ENCODE measurements around the gene SSMEM1.
"Not testable (repeated sequence)": the region's sequence is repeated elsewhere in the genome, so short reads cannot be mapped to it uniquely, and the experiment has no call there.

Gene SSMEM1

GRCh38 chr7:130216025-130216424, 8.4 kb downstream of the SSMEM1 start:
- no peak for DNase-seq

DNA sequence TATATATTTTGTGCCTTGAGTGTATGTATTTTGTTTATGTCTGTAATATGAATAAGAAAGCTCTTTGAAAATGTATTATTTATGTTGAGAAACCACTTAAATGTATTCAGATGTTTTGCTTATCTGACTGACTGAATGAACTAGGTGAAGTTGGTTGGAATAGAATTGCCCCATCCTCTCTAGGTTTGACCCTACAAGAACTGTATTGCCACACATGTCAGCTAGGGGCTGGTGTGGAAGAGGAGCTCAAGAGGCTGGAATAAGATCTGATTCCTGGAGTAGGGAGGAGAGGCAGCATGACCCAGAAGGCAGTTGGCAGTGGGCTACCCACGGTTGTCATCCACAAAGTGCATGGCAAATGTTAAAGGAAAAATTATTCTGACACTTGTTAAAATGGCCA, 9.1 kb downstream of the SSMEM1 start:
- DNase-seq = no peak

DNA sequence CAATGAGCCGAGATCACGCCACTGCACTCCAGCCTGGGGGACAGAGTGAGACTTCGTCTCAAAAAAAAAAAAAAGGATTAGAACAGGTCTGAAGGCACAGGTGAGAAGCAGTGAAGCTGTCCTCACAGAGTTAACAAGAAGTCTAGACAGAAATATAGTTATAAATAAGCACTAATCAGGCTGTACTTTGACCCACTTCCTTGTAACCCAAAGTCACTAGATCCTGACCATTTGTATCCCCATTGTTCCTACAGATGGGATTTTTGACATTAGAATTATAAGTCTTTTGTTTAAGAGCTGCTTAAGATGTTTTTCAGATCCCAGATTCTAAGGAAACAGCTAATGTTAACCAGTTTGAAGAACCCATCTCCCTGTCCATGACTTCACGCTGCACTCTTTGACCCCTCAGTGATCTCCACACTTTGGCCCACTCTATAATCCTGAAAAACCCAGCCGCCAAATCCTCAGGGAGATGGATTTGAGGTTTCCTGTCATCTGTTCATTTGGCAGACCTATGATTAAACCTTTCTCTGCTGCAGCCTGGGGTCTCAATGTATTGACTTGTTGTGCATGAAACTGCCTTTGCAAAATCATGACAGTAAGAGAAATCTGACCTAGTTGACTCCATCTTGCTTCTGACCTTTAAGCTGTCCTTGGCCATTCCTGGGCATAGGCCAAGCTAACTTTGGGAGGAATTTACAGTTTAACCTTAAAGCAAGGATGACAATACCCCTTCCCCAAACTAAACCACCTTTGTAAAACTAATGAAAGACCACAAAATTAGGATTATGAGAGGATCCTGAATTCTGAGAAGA, 11.4 kb downstream of the SSMEM1 start:
- DNase-seq = no peak

DNA sequence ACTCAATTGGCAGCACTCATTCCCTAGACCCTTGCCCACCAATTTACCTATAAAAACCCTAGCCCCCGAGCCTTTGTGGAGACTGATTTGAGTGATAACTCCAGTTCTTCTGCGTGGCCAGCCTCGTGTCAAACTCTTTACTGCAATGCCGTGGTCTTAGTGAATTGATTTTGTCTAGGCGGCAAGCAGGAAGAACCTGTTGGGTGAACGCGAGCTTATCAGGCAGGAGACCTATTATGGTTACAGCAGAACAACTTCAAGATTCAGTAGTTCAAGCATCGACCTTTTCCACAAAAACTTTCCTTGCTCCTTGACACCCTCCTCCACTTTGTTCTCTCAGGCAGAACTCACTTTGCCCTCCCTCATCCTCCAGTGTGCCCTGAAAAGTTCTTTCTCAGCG, 12.2 kb downstream of the SSMEM1 start:
- no peak for DNase-seq

DNA sequence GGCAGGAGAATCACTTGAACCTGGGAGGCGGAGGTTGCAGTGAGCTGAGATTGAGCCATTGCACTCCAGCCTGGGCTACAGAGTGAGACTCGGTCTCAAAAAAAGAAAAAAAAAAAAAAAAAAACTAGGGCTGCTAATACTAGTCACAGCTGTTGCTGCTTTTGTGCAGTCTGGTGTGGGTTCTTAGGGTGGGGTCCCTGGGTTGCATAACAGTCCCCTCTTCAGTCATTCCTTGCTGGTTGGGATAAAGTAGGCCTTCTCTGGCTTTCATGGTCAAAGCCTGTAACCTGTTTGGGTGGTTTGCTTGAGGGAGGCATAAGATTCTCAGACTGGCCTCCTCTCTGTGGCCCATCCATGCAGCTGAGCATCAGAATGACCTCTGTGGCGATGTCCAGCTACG, 14.1 kb downstream of the SSMEM1 start:
- DNase-seq = no peak

- no peak for DNase-seq
These were observed 16.0 kb downstream of the SSMEM1 start for GRCh38 chr7:130223646-130224045.

DNA sequence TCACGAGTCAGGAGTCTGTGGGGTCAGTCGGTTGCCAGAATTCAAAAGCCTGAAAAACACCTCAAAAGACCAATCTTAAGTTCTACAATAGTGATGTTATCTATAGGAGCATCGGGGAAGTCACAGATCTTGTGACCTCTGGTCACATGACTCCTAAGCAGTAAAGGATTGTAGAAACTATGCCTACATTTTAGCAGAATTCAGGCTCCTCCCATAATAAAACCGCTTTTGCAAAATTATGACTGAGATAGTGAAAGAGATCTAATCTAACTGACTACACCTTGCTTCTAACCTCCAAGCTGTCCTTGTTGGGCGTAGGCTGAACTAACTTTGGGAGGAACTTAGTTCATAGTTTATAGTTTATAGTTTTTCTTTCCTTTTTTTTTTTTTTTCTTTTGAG, 16.6 kb downstream of the SSMEM1 start:
- DNase-seq = no peak

DNA sequence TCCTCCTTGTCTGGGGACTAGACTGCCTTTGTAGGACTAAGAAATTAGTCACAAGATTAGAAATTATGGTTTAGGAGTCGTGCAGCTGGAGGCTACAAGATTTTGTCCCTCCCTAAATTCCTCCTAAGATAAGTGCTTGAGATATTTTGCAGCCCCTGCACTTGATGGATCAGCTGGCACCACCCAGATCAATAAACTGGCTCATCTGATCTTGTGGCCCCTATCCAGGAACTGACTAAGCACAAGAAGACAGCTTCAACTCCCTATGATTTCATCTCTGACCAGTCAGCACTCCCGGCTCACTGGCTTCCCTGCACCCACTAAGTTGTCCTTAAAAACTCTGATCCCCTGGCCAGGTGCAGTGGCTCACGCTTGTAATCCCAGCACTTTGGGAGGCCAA, 17.3 kb downstream of the SSMEM1 start:
- DNase-seq = not testable (repeated sequence)

GRCh38 chr7:130226333-130226732, 18.7 kb downstream of the SSMEM1 start:
- DNase-seq = no peak

- DNase-seq = no peak
These were observed 20.4 kb downstream of the SSMEM1 start for GRCh38 chr7:130227883-130228575.

GRCh38 chr7:130228840-130229502, 21.3 kb downstream of the SSMEM1 start:
- no peak for DNase-seq

DNA sequence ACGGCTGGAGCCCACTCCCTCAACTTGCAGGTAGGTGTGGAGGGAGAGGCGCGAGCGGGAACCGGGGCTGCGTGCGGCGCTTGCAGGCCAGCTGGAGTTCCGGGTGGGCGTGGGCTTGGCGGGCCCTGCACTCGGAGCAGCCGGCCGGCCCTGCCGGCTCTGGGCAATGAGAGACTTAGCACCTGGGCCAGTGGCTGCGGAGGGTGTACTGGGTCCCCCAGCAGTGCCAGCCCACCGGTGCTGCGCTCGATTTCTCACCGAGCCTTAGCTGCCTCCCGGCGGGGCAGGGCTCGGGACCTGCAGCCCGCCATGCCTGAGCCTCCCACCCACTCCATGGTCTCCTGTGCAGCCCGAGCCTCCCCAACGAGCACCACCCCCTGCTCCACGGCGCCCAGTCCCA, 22.3 kb downstream of the SSMEM1 start:
- DNase-seq = not testable (repeated sequence)

DNA sequence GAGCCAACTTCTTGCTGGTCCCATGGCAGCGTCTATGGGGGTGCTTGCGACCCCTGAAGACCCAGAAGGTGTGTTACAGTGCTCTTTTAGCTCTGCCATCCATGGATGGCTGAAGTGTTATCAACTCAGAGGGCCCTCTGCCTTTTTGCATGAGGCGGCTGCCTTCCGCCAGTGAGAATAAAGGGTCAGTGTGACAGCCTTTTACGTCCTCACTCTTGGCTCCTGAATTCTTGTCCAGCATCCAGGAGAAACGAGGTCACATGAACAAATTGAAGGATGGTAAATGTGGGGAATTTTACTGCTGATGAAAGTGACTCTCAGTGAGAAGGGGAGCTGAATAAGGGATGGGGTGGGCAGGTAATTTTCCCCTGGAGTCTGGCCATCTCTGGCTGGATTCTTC, 24.1 kb downstream of the SSMEM1 start:
- DNase-seq = no peak

DNA sequence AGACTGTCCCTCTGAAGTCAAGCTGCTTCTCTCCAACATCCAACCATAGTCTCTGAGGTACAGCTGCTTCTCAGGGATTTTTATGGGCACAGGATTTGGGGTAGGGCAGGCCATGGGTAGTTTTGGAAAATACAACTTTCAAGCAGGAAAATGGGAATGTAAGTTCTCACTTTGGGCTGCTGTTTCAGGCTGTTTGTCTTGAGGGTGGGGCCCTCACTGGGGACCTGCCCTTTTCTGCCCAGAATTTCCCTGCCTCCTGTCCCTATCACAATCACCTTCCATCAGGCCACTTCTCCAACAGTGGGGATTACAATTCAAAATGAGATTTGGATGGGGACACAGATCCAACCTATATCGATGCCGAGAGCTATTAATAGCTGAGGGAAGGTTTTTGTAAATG, 24.5 kb downstream of the SSMEM1 start:
- DNase-seq = no peak

- no peak for DNase-seq
These were observed 26.4 kb downstream of the SSMEM1 start for GRCh38 chr7:130234078-130234477.

- DNase-seq = not testable (repeated sequence)
These were observed 28.7 kb downstream of the SSMEM1 start for GRCh38 chr7:130236361-130236760.

- DNase-seq = no peak
These were observed 32.6 kb downstream of the SSMEM1 start for GRCh38 chr7:130240240-130240639.

DNA sequence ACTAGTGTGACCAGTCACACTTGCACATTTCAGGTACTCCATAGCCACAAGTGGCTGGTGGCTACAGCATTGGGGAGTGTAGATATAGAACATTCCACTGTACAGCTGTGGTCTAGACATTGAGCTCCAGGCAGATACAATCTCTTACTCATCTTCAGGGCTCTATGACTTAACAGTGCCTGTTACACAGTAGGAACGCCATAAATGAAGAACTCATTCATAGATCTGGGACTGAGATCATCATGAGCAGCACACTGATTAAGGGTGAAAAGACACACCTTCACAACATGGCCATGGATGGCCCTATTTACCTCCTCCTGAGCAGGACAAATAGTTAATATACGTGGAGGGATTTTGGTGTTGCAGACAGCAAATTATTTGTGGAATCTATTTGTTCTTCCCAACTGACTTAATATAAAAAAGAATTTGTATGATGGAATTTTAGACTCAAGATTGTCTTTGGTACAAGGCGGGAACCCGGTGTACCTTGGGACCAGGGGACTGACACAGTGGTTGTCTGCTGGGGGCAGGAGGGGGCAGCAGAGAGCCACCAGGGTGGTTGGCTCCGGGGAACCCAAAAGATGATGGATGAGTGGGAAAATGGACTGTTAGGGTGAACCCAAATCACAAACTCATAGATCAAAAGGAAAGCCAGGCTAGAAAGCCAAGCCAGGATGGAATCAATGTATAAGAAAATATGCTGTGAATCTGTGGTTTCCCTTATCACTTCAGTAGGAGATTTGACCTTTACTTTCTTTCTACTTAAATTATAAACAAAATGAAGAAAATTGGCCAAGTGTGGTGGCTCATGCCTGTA, 34.7 kb downstream of the SSMEM1 start:
- peak; percentile 19 for DNase-seq

DNA sequence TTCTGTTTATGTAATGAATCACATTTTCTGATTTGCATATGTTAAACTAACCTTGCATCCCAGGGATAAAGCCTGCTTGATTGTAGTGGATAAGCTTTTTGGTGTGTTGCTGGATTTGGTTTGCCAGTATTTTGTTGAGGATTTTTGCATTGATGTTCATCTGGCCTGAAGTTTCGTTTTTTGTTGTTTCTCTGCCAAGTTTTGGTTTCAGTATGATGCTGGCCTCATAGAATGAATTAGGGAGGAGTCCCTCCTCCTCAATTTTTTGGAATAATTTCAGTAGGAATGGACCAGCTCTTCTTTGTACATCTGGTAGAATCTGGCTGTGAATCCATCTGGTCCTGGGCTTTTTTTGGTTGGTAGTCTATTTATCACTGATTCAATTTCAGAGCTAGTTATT, 35.8 kb downstream of the SSMEM1 start:
- not testable (repeated sequence) for DNase-seq

GRCh38 chr7:130246491-130246890, 38.8 kb downstream of the SSMEM1 start:
- DNase-seq = not testable (repeated sequence)

DNA sequence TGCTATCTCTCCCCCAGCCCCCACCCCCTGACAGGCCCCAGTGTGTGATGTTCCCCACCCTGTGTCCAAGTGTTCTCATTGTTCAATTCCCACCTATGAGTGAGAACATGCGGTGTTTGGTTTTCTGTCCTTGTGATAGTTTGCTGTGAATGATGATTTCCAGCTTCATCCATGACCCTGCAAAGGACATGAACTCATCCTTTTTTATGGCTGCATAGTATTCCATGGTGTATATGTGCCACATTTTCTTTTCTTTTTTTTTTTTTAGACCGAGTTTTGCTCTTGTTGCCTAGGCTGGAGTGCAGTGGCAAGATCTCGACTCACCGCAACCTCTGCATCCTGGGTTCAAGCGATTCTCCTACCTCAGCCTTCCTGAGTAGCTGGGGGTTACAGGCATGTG, 41.2 kb downstream of the SSMEM1 start:
- not testable (repeated sequence) for DNase-seq

GRCh38 chr7:130249626-130250025, 42.0 kb downstream of the SSMEM1 start:
- DNase-seq = not testable (repeated sequence)

DNA sequence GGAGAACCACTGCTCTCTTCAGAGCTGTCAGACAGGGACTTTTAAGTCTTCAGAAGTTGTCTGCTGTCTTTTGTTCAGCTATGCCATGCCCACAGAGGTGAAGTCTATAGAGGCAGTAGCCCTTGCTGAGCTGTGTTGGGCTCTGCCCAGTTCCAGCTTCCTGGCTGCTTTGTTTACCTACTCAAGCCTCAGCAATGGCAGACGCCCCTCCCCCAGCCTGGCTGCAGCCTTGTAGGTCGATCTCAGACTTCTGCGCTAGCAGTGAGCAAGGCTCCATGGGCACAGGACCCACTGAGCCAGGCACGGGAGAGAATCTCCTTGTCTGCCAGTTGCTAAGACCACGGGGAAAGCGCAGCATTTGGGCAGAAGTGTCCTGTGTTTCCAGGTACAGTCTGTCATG, 46.9 kb downstream of the SSMEM1 start:
- DNase-seq = no peak
